ENCODE data around the gene SGCG. TPM values are rescaled to one million over a fixed set of nuclear protein-coding genes. Genes with fewer than 3 reads are reported as not detected.

SGCG gene
- polyA plus RNA-seq, 1 donor from 2014 or later = not detected

GRCh38 chr13:23159760-23160637 is 20.8 kb upstream of the SGCG start:
- Histone ChIP-seq H3K36me3 (ENCODE audit: insufficient read depth, low read length) (no peaks in the 10 kb centered on the region), H2AFZ (ENCODE audit: low read depth, low read length) (no peak overlapping the region), H4K20me1 (ENCODE audit: insufficient read depth) (no peaks in the 10 kb centered on the region), H3K27me3 (ENCODE audit: insufficient read depth, low read depth, low read length) (peaks cover 33% of the 10 kb centered on the region), H3F3A (ENCODE audit: insufficient read depth, low read length, poor library complexity, severe bottlenecking) (no peaks in the 10 kb centered on the region), H3K79me2 (replicated peaks; ENCODE audit: insufficient read depth, low read length) (no peaks in the 10 kb centered on the region), H3K9me3 (ENCODE audit: low read length) (no peaks in the 10 kb centered on the region), H3K9me2 (ENCODE audit: insufficient read depth, low read length) (no peaks in the 10 kb centered on the region), H3K27ac (ENCODE audit: low read length) (no peak overlapping the region), H3K4me2 (ENCODE audit: low read length) (no peak overlapping the region), H3K4me3 (ENCODE audit: low read length) (peak overlapping the region; percentile 62), H3K9ac (ENCODE audit: low read length) (no peak overlapping the region)
- no peak for TF ChIP-seq CTCF (IDR thresholded peaks at IDR 0.05; ENCODE audit: poor library complexity, severe bottlenecking)
- no peak for TF ChIP-seq MXI1 (conservative IDR thresholded peaks at IDR 0.05; ENCODE audit: poor library complexity, severe bottlenecking)
- no peak for TF ChIP-seq EP300 (conservative IDR thresholded peaks at IDR 0.05; ENCODE audit: poor library complexity, severe bottlenecking)
- no peak for TF ChIP-seq REST (IDR thresholded peaks at IDR 0.05; ENCODE audit: borderline replicate concordance)
- no peak for TF ChIP-seq RAD21 (conservative IDR thresholded peaks at IDR 0.05)
- TF ChIP-seq TAF1 (IDR thresholded peaks at IDR 0.05; ENCODE audit: low read depth) = no peak
- TF ChIP-seq EZH2 (IDR thresholded peaks at IDR 0.05; ENCODE audit: borderline replicate concordance, insufficient read depth, low read length, poor library complexity, severe bottlenecking) = no peak
- TF ChIP-seq POLR2AphosphoS5 (IDR thresholded peaks at IDR 0.05) = no peak
- no peak for TF ChIP-seq SMC3 (conservative IDR thresholded peaks at IDR 0.05; ENCODE audit: poor library complexity)

- no peaks in the 10 kb centered on the region for H4K20me1 ChIP-seq (ENCODE audit: insufficient read depth)
- no peak overlapping the region for H3K4me2 ChIP-seq (ENCODE audit: low read length)
- TF ChIP-seq TAF1 (IDR thresholded peaks at IDR 0.05; ENCODE audit: low read depth) (no peak), SMC3 (conservative IDR thresholded peaks at IDR 0.05; ENCODE audit: poor library complexity) (no peak), REST (IDR thresholded peaks at IDR 0.05; ENCODE audit: borderline replicate concordance) (no peak), POLR2AphosphoS5 (IDR thresholded peaks at IDR 0.05) (no peak)
- peak overlapping the region; percentile 62 for H3K4me3 ChIP-seq (ENCODE audit: low read length)
- H3K9me2 ChIP-seq (ENCODE audit: insufficient read depth, low read length) = no peaks in the 10 kb centered on the region
- H3F3A ChIP-seq (ENCODE audit: insufficient read depth, low read length, poor library complexity, severe bottlenecking) = no peaks in the 10 kb centered on the region
- no peak overlapping the region for H3K27ac ChIP-seq (ENCODE audit: low read length)
- H3K79me2 ChIP-seq (replicated peaks; ENCODE audit: insufficient read depth, low read length) = no peaks in the 10 kb centered on the region
- no peak overlapping the region for H3K9ac ChIP-seq (ENCODE audit: low read length)
- peaks cover 33% of the 10 kb centered on the region for H3K27me3 ChIP-seq (ENCODE audit: insufficient read depth, low read depth, low read length)
- no peak overlapping the region for H2AFZ ChIP-seq (ENCODE audit: low read depth, low read length)
- H3K9me3 ChIP-seq (ENCODE audit: low read length) = no peaks in the 10 kb centered on the region
- H3K36me3 ChIP-seq (ENCODE audit: insufficient read depth, low read length) = no peaks in the 10 kb centered on the region
Observed at GRCh38 chr13:23160638-23161480, 19.9 kb upstream of the SGCG start.
